Hepatocyte (in vitro differentiated cells): Measurements from ENCODE around the gene PHF12. TPM values are rescaled to one million over a fixed set of nuclear protein-coding genes. Genes with fewer than 3 reads are reported as not detected.

Source experiments
- DNase-seq: peaks from one replicate; pipeline ENCODE4 v3.0.0-alpha.2; 2016; ENCODE audit warnings: low spot score
- H2AFZ ChIP-seq: fragments of 200-600 bp; sonication (generic); 2 replicates; pipeline ENCODE4 v1.6.0; 2016; ENCODE audit warnings: antibody characterized with exemption, mild to moderate bottlenecking
- H3K27ac ChIP-seq: fragments of 200-600 bp; sonication (generic); 2 replicates; pipeline ENCODE4 v1.5.1; 2016; ENCODE audit warnings: mild to moderate bottlenecking
- H3K27me3 ChIP-seq: fragments of 200-600 bp; sonication (generic); 2 replicates; pipeline ENCODE4 v1.6.1; 2016
- H3K36me3 ChIP-seq: fragments of 200-600 bp; sonication (generic); replicated peaks from 2 replicates; pipeline ENCODE4 v1.5.1; 2016; ENCODE audit warnings: low read depth; ENCODE audit not compliant: insufficient read depth
- H3K4me1 ChIP-seq: fragments of 200-600 bp; sonication (generic); 2 replicates; pipeline ENCODE4 v1.5.1; 2016; ENCODE audit warnings: mild to moderate bottlenecking, moderate library complexity; ENCODE audit not compliant: insufficient read depth
- H3K4me2 ChIP-seq: fragments of 200-600 bp; sonication (generic); 2 replicates; pipeline ENCODE4 v1.6.0; 2016
- H3K4me3 ChIP-seq: fragments of 200-600 bp; sonication (generic); 2 replicates; pipeline ENCODE4 v1.5.1; 2016; ENCODE audit warnings: mild to moderate bottlenecking
- H3K79me2 ChIP-seq: fragments of 200-600 bp; sonication (generic); 2 replicates; pipeline ENCODE4 v1.6.0; 2017; ENCODE audit warnings: mild to moderate bottlenecking
- H3K9me2 ChIP-seq: fragments of 200-600 bp; sonication (generic); replicated peaks from 2 replicates; pipeline ENCODE4 v1.6.0; 2017; ENCODE audit warnings: mild to moderate bottlenecking; ENCODE audit not compliant: insufficient read depth
- H3K9me3 ChIP-seq: fragments of 200-600 bp; sonication (generic); 2 replicates; pipeline ENCODE4 v1.5.1; 2016; ENCODE audit warnings: low read depth, mild to moderate bottlenecking
- H4K20me1 ChIP-seq: fragments of 200-600 bp; sonication (generic); 2 replicates; pipeline ENCODE4 v1.6.0; 2016; ENCODE audit warnings: mild to moderate bottlenecking; ENCODE audit not compliant: insufficient read depth, poor library complexity, severe bottlenecking
- EZH2 ChIP-seq: fragments of 200-600 bp; sonication (generic); IDR thresholded peaks from 2 replicates; pipeline ENCODE4 v1.6.1; 2016; ENCODE audit warnings: antibody characterized with exemption, mild to moderate bottlenecking, borderline replicate concordance
- EZH2phosphoT487 ChIP-seq: fragments of 200-600 bp; sonication (generic); IDR thresholded peaks from one replicate; pipeline ENCODE4 v1.6.1; 2018; ENCODE audit warnings: antibody characterized with exemption, mild to moderate bottlenecking, low read depth, moderate library complexity; ENCODE audit not compliant: unreplicated experiment, severe bottlenecking
- WGBS: methylation state at CpG from one replicate; pipeline ENCODE4 v1.1.6; 2016; ENCODE audit warnings: low lambda C conversion rate; ENCODE audit errors: missing lambda C conversion rate; 5-methylcytosine and 5-hydroxymethylcytosine counted together
- polyA plus RNA-seq: library from polyadenylated mRNA; unstranded; fragments of >200 nt; fragmentation: Nextera tagmentation; extraction: Ambion mirVana; gene quantifications from 2 replicates; pipeline ENCODE4 v1.2.1, GENCODE V29; 2016
- total RNA-seq: library from RNA; depleted of rRNA; stranded (reverse); fragments of >200 nt; gene quantifications from 2 replicates; pipeline ENCODE4 v1.2.3, GENCODE V29; 2014
- TF ChIP-seq, protein P1 (sequence below): fragments of 200-600 bp; sonication (generic); IDR thresholded peaks from 2 replicates; pipeline ENCODE4 v1.5.1; 2016; ENCODE audit warnings: antibody characterized with exemption, mild to moderate bottlenecking; ENCODE audit not compliant: poor library complexity

PHF12 gene
- total and polyA plus RNA-seq, 2 experiments from 2014 or later, result 12.1 to 19.0 TPM

DNA sequence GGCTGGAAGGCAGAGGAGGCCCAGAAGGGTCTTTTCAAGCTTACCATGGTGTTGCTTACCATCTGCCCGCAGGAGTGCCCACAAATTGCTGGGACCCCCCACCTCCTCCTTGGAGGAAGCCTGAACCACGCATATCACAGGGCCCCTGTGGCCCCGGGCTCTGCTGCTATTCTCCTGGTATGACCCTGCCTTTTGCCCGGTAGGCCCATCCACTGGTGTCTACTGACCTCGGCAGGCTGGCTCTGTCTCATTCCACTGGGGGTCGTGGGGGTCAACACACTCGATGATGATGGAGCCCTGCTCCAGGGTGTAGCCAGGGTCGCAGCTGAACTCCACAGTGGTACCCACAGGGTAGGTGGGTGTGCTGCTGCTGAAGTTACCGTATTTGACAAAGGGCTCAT, 8.2 kb upstream of the PHF12 start:
- Histone ChIP-seq H3K4me2 (no peak overlapping the region), H3K4me1 (no peaks in the 10 kb centered on the region), H3K79me2 (no peaks in the 10 kb centered on the region), H3K4me3 (no peak overlapping the region), H3K9me2 (no peaks in the 10 kb centered on the region), H4K20me1 (no peaks in the 10 kb centered on the region), H3K27ac (no peak overlapping the region), H3K27me3 (peaks cover 6% of the 10 kb centered on the region), H3K36me3 (no peaks in the 10 kb centered on the region), H3K9me3 (no peaks in the 10 kb centered on the region), H2AFZ (no peak overlapping the region)
- TF ChIP-seq, protein P1, sequence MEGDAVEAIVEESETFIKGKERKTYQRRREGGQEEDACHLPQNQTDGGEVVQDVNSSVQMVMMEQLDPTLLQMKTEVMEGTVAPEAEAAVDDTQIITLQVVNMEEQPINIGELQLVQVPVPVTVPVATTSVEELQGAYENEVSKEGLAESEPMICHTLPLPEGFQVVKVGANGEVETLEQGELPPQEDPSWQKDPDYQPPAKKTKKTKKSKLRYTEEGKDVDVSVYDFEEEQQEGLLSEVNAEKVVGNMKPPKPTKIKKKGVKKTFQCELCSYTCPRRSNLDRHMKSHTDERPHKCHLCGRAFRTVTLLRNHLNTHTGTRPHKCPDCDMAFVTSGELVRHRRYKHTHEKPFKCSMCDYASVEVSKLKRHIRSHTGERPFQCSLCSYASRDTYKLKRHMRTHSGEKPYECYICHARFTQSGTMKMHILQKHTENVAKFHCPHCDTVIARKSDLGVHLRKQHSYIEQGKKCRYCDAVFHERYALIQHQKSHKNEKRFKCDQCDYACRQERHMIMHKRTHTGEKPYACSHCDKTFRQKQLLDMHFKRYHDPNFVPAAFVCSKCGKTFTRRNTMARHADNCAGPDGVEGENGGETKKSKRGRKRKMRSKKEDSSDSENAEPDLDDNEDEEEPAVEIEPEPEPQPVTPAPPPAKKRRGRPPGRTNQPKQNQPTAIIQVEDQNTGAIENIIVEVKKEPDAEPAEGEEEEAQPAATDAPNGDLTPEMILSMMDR, result no peak
- TF ChIP-seq EZH2phosphoT487, result no peak
- no peak for TF ChIP-seq EZH2
- DNase-seq, result no peak
- 88% methylated on average over 9 of the region's 9 CpGs for WGBS

DNA sequence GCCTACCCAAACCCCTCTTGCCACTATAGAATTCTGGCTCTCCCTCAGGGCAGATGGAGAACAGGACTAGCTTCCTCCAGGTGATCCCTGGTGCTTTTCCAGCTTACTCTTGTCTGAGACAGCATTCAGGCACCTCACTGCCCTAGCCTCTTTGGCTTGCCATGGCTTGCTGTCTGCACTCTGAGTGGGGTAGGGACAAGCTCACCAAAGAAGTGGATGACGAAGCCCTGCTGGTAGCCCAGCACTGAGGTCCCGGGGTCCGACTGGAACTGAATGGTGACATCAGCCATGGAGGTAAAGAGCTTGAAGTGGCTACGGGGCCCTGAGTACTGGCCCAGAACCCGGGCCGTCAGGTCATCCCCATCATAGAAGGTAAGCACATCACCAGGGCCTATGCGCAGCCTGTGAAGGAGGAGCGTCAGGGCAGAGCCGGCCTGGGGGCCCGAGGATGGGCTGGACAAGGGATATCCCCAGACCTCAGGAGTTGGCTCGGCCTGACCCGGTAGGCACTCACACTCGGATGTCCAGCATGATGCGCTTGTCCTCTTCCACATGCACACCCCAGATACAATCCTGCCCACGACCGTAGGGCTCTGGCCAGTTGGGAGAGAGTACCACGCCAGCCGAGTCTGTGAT, 7.6 kb upstream of the PHF12 start:
- Histone ChIP-seq H2AFZ (no peak overlapping the region), H3K27ac (no peak overlapping the region), H3K36me3 (no peaks in the 10 kb centered on the region), H3K27me3 (peaks cover 6% of the 10 kb centered on the region), H3K4me2 (no peak overlapping the region), H3K9me3 (no peaks in the 10 kb centered on the region), H4K20me1 (no peaks in the 10 kb centered on the region), H3K9me2 (no peaks in the 10 kb centered on the region), H3K4me1 (no peaks in the 10 kb centered on the region), H3K4me3 (no peak overlapping the region), H3K79me2 (no peaks in the 10 kb centered on the region)
- 98% methylated on average over 18 of the region's 18 CpGs for WGBS
- no peak for DNase-seq
- no peak for TF ChIP-seq EZH2
- TF ChIP-seq, protein P1, result no peak
- TF ChIP-seq EZH2phosphoT487, result no peak

GRCh38 chr17:28957992-28958355, 6.7 kb upstream of the PHF12 start:
- TF ChIP-seq EZH2 (no peak), EZH2phosphoT487 (no peak)
- TF ChIP-seq, protein P1, result no peak
- WGBS, result 90% methylated on average over 6 of the region's 7 CpGs

More at GRCh38 chr17:28957992-28958355, 6.7 kb upstream of the PHF12 start:
- Histone ChIP-seq H3K4me1 (no peaks in the 10 kb centered on the region), H4K20me1 (no peaks in the 10 kb centered on the region), H2AFZ (no peak overlapping the region), H3K27ac (no peak overlapping the region), H3K9me3 (no peaks in the 10 kb centered on the region), H3K36me3 (no peaks in the 10 kb centered on the region), H3K79me2 (no peaks in the 10 kb centered on the region), H3K9me2 (no peaks in the 10 kb centered on the region), H3K4me2 (no peak overlapping the region), H3K27me3 (no peaks in the 10 kb centered on the region), H3K4me3 (no peak overlapping the region)
- no peak for DNase-seq
